Measurements from ENCODE around the gene HSD17B1. TPM values are rescaled to one million over a fixed set of nuclear protein-coding genes. Genes with fewer than 3 reads are reported as not detected.
"Not testable (repeated sequence)": the region's sequence is repeated elsewhere in the genome, so short reads cannot be mapped to it uniquely, and the experiment has no call there.

Gene HSD17B1
- total RNA-seq, 1 donor from 2014 or later, result 2.2 TPM

GRCh38 chr17:42538482-42538881 is 14.2 kb upstream of the HSD17B1 start:
- intact Hi-C loops (cut with DNase I), result no loop called here
- H3K36me3 ChIP-seq, result peaks cover 54% of the 10 kb centered on the region
- no peak overlapping the region for H3K27ac ChIP-seq
- H3K27me3 ChIP-seq (ENCODE audit: low read depth), result no peaks in the 10 kb centered on the region
- DNase-seq (no peak), ATAC-seq (no peak)
- no peaks in the 10 kb centered on the region for H3K9me3 ChIP-seq
- TF ChIP-seq CTCF (IDR thresholded peaks at IDR 0.05), result no peak
- H3K4me1 ChIP-seq, result peaks cover 24% of the 10 kb centered on the region
- no peak overlapping the region for H3K4me3 ChIP-seq

DNA sequence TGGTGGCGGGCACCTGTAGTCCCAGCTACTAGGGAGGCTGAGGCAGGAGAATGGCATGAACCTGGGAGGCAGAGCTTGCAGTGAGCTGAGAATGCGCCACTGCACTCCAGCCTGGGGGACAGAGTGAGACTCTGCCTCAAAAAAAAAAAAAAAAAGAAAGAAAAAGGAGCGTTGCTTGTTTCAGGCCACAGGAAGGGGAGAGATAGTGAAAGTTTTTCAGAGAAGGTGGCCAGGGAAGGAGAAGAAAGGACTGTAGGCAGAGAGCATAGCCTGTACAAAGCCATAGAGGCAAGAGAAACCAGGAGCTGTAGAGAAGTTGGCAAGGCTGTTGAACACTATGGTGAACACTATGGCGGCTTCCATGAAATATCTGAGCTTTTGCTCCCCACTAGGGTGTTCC is 12.2 kb upstream of the HSD17B1 start:
- peaks cover 16% of the 10 kb centered on the region for H3K4me1 ChIP-seq
- ATAC-seq; H3K9me3 ChIP-seq; H3K4me3 ChIP-seq; H3K27me3 ChIP-seq (ENCODE audit: low read depth); DNase-seq; H3K27ac ChIP-seq; intact Hi-C loops (cut with DNase I): not testable (repeated sequence)
- H3K36me3 ChIP-seq, result peaks cover 72% of the 10 kb centered on the region

DNA sequence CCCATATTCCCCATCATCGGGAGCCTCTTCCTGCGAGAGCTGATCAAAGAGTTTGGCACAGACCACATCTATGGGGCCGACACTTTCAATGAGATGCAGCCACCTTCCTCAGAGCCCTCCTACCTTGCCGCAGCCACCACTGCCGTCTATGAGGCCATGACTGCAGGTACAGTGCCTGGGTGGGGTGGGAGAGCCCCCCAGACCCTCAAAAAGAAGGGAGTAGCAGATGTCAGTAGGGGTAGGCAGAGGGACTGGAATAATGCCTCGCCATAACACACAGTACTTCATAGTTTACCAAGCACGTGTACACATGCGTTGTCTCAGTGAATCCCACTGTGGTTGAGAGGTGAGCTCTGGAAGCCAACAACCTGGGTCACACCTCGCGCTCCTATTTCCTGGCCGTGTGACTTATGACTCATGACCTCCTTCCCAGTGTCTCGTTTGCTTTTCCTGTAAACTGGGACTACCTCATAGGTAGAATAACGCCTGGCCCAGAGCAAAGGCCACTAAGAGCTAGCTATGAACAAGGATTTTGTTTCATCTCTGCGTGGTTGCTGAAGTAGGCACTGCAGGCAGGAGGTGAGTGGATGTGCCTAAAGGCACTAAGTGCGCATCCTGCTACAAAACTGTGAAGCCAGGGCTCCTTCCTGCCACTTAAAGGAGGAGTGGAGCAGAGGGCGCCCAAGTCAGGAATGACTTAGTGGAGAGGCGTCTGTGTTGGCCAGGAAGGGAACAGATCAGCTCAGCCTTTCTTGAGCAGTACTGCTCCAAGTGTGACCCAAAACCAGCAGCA is 11.5 kb upstream of the HSD17B1 start:
- TF ChIP-seq CTCF (IDR thresholded peaks at IDR 0.05), result no peak
- intact Hi-C loops (cut with DNase I), result no loop called here
- H3K27me3 ChIP-seq (ENCODE audit: low read depth), result no peaks in the 10 kb centered on the region
- no peak overlapping the region for H3K27ac ChIP-seq
- H3K36me3 ChIP-seq, result peaks cover 72% of the 10 kb centered on the region
- DNase-seq, result no peak
- peaks cover 13% of the 10 kb centered on the region for H3K4me1 ChIP-seq
- no peak overlapping the region for H3K4me3 ChIP-seq
- ATAC-seq, result no peak
- no peaks in the 10 kb centered on the region for H3K9me3 ChIP-seq

DNA sequence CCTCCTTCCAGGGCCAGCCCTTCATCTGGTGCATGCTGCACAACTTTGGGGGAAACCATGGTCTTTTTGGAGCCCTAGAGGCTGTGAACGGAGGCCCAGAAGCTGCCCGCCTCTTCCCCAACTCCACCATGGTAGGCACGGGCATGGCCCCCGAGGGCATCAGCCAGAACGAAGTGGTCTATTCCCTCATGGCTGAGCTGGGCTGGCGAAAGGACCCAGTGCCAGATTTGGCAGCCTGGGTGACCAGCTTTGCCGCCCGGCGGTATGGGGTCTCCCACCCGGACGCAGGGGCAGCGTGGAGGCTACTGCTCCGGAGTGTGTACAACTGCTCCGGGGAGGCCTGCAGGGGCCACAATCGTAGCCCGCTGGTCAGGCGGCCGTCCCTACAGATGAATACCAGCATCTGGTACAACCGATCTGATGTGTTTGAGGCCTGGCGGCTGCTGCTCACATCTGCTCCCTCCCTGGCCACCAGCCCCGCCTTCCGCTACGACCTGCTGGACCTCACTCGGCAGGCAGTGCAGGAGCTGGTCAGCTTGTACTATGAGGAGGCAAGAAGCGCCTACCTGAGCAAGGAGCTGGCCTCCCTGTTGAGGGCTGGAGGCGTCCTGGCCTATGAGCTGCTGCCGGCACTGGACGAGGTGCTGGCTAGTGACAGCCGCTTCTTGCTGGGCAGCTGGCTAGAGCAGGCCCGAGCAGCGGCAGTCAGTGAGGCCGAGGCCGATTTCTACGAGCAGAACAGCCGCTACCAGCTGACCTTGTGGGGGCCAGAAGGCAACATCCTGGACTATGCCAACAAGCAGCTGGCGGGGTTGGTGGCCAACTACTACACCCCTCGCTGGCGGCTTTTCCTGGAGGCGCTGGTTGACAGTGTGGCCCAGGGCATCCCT is 9.3 kb upstream of the HSD17B1 start:
- no peak overlapping the region for H3K27ac ChIP-seq
- DNase-seq (no peak), ATAC-seq (no peak)
- TF ChIP-seq CTCF (IDR thresholded peaks at IDR 0.05), result no peak
- peaks cover 66% of the 10 kb centered on the region for H3K36me3 ChIP-seq
- intact Hi-C loops (cut with DNase I), result no loop called here
- no peaks in the 10 kb centered on the region for H3K9me3 ChIP-seq
- no peaks in the 10 kb centered on the region for H3K27me3 ChIP-seq (ENCODE audit: low read depth)
- peaks cover under 1% of the 10 kb centered on the region for H3K4me1 ChIP-seq
- H3K4me3 ChIP-seq, result no peak overlapping the region

DNA sequence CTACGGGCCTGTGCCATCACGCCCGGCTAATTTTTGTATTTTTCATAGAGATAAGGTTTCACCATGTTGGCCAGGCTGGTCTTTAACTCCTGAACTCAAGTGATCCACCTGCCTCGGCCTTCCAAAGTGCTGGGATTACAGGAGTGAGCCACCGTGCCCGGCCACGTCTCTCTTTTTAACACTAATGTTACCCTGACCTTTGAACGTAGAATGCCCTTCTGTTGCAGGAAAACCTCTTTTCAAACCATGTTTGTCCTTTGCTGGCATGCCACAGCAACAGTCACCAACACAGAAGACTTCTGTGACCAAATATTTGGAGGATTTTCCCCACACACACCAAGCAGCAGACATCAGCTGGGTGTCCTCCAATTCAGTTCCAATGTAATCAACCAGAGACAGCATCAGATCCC is 7.8 kb upstream of the HSD17B1 start:
- peaks cover 4% of the 10 kb centered on the region for H3K4me1 ChIP-seq
- H3K9me3 ChIP-seq, result no peaks in the 10 kb centered on the region
- ATAC-seq (no peak), DNase-seq (no peak)
- no peaks in the 10 kb centered on the region for H3K27me3 ChIP-seq (ENCODE audit: low read depth)
- no peak for TF ChIP-seq CTCF (IDR thresholded peaks at IDR 0.05)
- intact Hi-C loops (cut with DNase I), result no loop called here
- no peak overlapping the region for H3K4me3 ChIP-seq
- peaks cover 52% of the 10 kb centered on the region for H3K36me3 ChIP-seq
- H3K27ac ChIP-seq, result no peak overlapping the region

- H3K9me3 ChIP-seq; H3K27me3 ChIP-seq (ENCODE audit: low read depth); H3K4me3 ChIP-seq; ATAC-seq; intact Hi-C loops (cut with DNase I); DNase-seq; H3K4me1 ChIP-seq; H3K27ac ChIP-seq: not testable (repeated sequence)
- peaks cover 43% of the 10 kb centered on the region for H3K36me3 ChIP-seq
Measured at GRCh38 chr17:42545755-42546505, 6.8 kb upstream of the HSD17B1 start.
